K562 (cell line): Measurements from ENCODE around the gene RHEBL1. TPM values are rescaled to one million over a fixed set of nuclear protein-coding genes. Genes with fewer than 3 reads are reported as not detected.

Experiments
- CC2D1A ChIP-seq: fragments of 450-650 bp; IDR thresholded peaks from 2 replicates; pipeline ENCODE4 v1.6.1; 2017; ENCODE audit warnings: mild to moderate bottlenecking
- CTBP1 ChIP-seq: fragments of 450-650 bp; IDR thresholded peaks from 2 replicates; pipeline ENCODE4 v1.6.1; 2016; ENCODE audit warnings: borderline replicate concordance
- FOXM1 ChIP-seq, 2 experiments: fragments of 450-650 bp in 1 of 2; sonication (generic) in 1 of 2; formaldehyde crosslinking in 1 of 2; IDR thresholded peaks; 2 replicates each; pipeline versions ENCODE4 v1.6.1 to v1.9.0; 2017 to 2022; ENCODE audit warnings: low read depth in 2 of 2, mild to moderate bottlenecking in 2 of 2, missing genetic modification reagents in 1 of 2, moderate library complexity in 1 of 2
- HSF4 ChIP-seq: fragments of 250-450 bp; sonication (Bioruptor Pico); IDR thresholded peaks from 2 replicates; pipeline ENCODE4 v2.1.2; 2022; ENCODE audit warnings: mild to moderate bottlenecking, moderate library complexity, borderline replicate concordance
- KDM1A ChIP-seq, 2 experiments: fragments of 450-650 bp; IDR thresholded peaks; 2 replicates each; pipeline ENCODE4 v1.6.1; 2016; ENCODE audit warnings: mild to moderate bottlenecking in 2 of 2
- KLF16 ChIP-seq: IDR thresholded peaks from 2 replicates; pipeline ENCODE4 v1.6.1; 2016; ENCODE audit warnings: antibody characterized with exemption
- POLR3A ChIP-seq: IDR thresholded peaks from 2 replicates; pipeline ENCODE4 v1.6.1; 2011; ENCODE audit warnings: borderline replicate concordance, mild to moderate bottlenecking, moderate library complexity; ENCODE audit not compliant: insufficient read length, insufficient read depth; ENCODE audit errors: extremely low read depth
- TBP ChIP-seq: optimal IDR thresholded peaks from 2 replicates; pipeline ENCODE3; 2011; ENCODE audit warnings: low read depth, low read length, improper control_type of control experiment
- XRCC5 ChIP-seq: fragments of 200-400 bp; formaldehyde crosslinking; IDR thresholded peaks from 2 replicates; pipeline ENCODE4 v1.6.1; 2017; ENCODE audit warnings: low read depth, mild to moderate bottlenecking, low read length
- polyA plus RNA-seq, 8 experiments: library from polyadenylated mRNA; depleted of rRNA in 4 of 8; stranded (reverse) in 5 of 8; unstranded in 3 of 8; fragments of >200 nt; fragmentation: Nextera tagmentation in 2 of 8; fragmentation: Illumina TruSeq in 1 of 8; extraction: Ambion mirVana in 2 of 8; extraction: Trizol in 1 of 8; gene quantifications; 2 replicates each; pipeline versions ENCODE4 v1.2.1 to v1.2.3, GENCODE V29; 2011 to 2014; ENCODE audit warnings: inconsistent platforms in 1 of 8, missing spikeins in 1 of 8
- total RNA-seq, 7 experiments: library from RNA; depleted of rRNA in 6 of 7; stranded (reverse); fragments of >200 nt in 6 of 7; fragmentation: Illumina TruSeq in 2 of 7; extraction: Trizol in 2 of 7; gene quantifications; 2 replicates each; pipeline versions ENCODE4 v1.2.1 to v1.2.3, GENCODE V29; 2011 to 2021; ENCODE audit warnings: low replicate concordance in 1 of 7
- TF ChIP-seq, protein P1 (sequence below): sonication (generic); formaldehyde crosslinking; IDR thresholded peaks from 2 replicates; pipeline ENCODE4 v1.8.1; 2023; ENCODE audit warnings: mild to moderate bottlenecking, missing genetic modification reagents
- TF ChIP-seq, protein P2 (sequence below), 3 experiments: IDR thresholded peaks in 2 of 3; conservative IDR thresholded peaks in 1 of 3; 2 replicates each; pipeline ENCODE4 v1.5.1; 2011 to 2012; ENCODE audit warnings: low read length in 3 of 3, mild to moderate bottlenecking in 3 of 3, control low read depth in 2 of 3, improper control_type of control experiment in 1 of 3, inconsistent platforms in 1 of 3, low read depth in 1 of 3, mixed read lengths in 1 of 3, moderate library complexity in 1 of 3; ENCODE audit not compliant: insufficient read depth in 2 of 3
- TF ChIP-seq, protein P3 (sequence below), 2 experiments: fragments of 450-650 bp; formaldehyde crosslinking in 1 of 2; IDR thresholded peaks; 2 replicates each; pipeline versions ENCODE4 v1.4.0 to v1.6.1; 2014 to 2020; ENCODE audit warnings: mild to moderate bottlenecking in 2 of 2, borderline replicate concordance in 1 of 2, low read depth in 1 of 2
- TF ChIP-seq, protein P4 (sequence below): fragments of 450-650 bp; formaldehyde crosslinking; IDR thresholded peaks from 2 replicates; pipeline ENCODE4 v1.4.0; 2020; ENCODE audit warnings: mild to moderate bottlenecking, moderate library complexity

RHEBL1 gene
- total and polyA plus RNA-seq, 9 of the 15 experiments (the other 6 are each of a cell fraction or from before 2014, with no cell fraction given): 4.3 to 36.1 (median 8.2) TPM

DNA sequence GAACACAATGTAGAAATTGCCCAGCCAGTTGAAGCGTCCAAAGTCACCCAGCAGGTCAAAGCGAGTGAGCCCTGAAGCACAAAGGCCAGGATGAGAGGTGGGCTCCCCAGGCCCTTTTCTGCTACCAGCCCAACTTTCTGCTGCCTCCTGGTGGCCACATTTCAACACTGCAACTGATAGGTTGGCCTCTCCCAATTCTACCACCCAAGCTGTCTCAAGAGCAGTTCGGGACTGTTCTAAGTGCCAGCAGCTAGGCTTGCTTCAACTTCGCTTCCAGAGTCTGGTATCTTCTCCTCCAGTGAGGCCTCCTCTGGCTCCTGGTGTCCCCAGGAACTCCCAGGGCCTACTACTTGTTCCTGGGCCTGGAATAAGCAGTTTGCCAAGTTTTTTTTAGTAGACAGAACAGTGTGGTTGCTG lies 28.3 kb upstream of the RHEBL1 start (continued):
- TF ChIP-seq, protein P1, sequence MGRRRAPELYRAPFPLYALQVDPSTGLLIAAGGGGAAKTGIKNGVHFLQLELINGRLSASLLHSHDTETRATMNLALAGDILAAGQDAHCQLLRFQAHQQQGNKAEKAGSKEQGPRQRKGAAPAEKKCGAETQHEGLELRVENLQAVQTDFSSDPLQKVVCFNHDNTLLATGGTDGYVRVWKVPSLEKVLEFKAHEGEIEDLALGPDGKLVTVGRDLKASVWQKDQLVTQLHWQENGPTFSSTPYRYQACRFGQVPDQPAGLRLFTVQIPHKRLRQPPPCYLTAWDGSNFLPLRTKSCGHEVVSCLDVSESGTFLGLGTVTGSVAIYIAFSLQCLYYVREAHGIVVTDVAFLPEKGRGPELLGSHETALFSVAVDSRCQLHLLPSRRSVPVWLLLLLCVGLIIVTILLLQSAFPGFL: no peak
- no peak for TF ChIP-seq KDM1A (IDR thresholded peaks at IDR 0.05)
- TF ChIP-seq TBP: no peak
- TF ChIP-seq CTBP1: 0 out of 2 replicates have a peak, but pooled peaks have one; percentile 51
- TF ChIP-seq, protein P2, sequence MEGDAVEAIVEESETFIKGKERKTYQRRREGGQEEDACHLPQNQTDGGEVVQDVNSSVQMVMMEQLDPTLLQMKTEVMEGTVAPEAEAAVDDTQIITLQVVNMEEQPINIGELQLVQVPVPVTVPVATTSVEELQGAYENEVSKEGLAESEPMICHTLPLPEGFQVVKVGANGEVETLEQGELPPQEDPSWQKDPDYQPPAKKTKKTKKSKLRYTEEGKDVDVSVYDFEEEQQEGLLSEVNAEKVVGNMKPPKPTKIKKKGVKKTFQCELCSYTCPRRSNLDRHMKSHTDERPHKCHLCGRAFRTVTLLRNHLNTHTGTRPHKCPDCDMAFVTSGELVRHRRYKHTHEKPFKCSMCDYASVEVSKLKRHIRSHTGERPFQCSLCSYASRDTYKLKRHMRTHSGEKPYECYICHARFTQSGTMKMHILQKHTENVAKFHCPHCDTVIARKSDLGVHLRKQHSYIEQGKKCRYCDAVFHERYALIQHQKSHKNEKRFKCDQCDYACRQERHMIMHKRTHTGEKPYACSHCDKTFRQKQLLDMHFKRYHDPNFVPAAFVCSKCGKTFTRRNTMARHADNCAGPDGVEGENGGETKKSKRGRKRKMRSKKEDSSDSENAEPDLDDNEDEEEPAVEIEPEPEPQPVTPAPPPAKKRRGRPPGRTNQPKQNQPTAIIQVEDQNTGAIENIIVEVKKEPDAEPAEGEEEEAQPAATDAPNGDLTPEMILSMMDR (IDR thresholded peaks at IDR 0.05 in 2 of 3, conservative IDR thresholded peaks at IDR 0.05 in 1 of 3; ENCODE audit: insufficient read depth in 2 of 3, low read depth in 1 of 3, low read length in 3 of 3): peak; percentile 86 to 94 (median 89)
- 0 out of 2 replicates have a peak, but pooled peaks have one; percentile 41 for TF ChIP-seq CC2D1A
- peak; percentile 49; the same call in 1 of the 2 replicates for TF ChIP-seq XRCC5
- TF ChIP-seq, protein P3, sequence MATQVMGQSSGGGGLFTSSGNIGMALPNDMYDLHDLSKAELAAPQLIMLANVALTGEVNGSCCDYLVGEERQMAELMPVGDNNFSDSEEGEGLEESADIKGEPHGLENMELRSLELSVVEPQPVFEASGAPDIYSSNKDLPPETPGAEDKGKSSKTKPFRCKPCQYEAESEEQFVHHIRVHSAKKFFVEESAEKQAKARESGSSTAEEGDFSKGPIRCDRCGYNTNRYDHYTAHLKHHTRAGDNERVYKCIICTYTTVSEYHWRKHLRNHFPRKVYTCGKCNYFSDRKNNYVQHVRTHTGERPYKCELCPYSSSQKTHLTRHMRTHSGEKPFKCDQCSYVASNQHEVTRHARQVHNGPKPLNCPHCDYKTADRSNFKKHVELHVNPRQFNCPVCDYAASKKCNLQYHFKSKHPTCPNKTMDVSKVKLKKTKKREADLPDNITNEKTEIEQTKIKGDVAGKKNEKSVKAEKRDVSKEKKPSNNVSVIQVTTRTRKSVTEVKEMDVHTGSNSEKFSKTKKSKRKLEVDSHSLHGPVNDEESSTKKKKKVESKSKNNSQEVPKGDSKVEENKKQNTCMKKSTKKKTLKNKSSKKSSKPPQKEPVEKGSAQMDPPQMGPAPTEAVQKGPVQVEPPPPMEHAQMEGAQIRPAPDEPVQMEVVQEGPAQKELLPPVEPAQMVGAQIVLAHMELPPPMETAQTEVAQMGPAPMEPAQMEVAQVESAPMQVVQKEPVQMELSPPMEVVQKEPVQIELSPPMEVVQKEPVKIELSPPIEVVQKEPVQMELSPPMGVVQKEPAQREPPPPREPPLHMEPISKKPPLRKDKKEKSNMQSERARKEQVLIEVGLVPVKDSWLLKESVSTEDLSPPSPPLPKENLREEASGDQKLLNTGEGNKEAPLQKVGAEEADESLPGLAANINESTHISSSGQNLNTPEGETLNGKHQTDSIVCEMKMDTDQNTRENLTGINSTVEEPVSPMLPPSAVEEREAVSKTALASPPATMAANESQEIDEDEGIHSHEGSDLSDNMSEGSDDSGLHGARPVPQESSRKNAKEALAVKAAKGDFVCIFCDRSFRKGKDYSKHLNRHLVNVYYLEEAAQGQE (IDR thresholded peaks at IDR 0.05; ENCODE audit: borderline replicate concordance): peak; percentile 80
- TF ChIP-seq, protein P3 (CRISPR knock-in tag; IDR thresholded peaks at IDR 0.05; ENCODE audit: low read depth): no peak
- TF ChIP-seq KLF16: peak; percentile 40; the same call in 1 of the 2 replicates
- TF ChIP-seq, protein P4, sequence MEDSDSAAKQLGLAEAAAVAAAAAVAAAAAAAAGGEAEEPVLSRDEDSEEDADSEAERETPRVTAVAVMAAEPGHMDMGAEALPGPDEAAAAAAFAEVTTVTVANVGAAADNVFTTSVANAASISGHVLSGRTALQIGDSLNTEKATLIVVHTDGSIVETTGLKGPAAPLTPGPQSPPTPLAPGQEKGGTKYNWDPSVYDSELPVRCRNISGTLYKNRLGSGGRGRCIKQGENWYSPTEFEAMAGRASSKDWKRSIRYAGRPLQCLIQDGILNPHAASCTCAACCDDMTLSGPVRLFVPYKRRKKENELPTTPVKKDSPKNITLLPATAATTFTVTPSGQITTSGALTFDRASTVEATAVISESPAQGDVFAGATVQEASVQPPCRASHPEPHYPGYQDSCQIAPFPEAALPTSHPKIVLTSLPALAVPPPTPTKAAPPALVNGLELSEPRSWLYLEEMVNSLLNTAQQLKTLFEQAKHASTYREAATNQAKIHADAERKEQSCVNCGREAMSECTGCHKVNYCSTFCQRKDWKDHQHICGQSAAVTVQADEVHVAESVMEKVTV: peak; percentile 59
- TF ChIP-seq FOXM1 (IDR thresholded peaks at IDR 0.05; ENCODE audit: low read depth): no peak
- TF ChIP-seq FOXM1 (CRISPR knock-in tag; IDR thresholded peaks at IDR 0.05; ENCODE audit: low read depth): no peak
- no peak for TF ChIP-seq HSF4 (CRISPR knock-in tag)
- no peak for TF ChIP-seq POLR3A
